ENCODE results near the gene KRTAP10-8. TPM values are rescaled to one million over a fixed set of nuclear protein-coding genes. Genes with fewer than 3 reads are reported as not detected.

Gene KRTAP10-8
- total RNA-seq (2021) = not detected in 2 replicates
- Bru-seq, nascent RNA = not detected
- not detected for BruChase-seq, experiment 1, labeled RNA remaining after a 2-hour chase
- not detected for BruChase-seq, experiment 2, labeled RNA remaining after a 6-hour chase
- long read RNA-seq = 0 reads

GRCh38 chr21:44612029-44612486, at the start of gene KRTAP10-8:
Gene KRTAP10-8, plus strand, starts transcription at chr21:44612079. Its CDS starts 22 bp downstream, at chr21:44612101.
- Histone ChIP-seq H3K4me2 (no peak within 1 kb of the TSS), H3K27ac (no peak within 1 kb of the TSS), H3K9me3 (ENCODE audit: insufficient read depth, low read depth) (no peaks in the 10 kb centered on the region), H3F3A (ENCODE audit: insufficient read depth, low read depth) (no peaks in the 10 kb centered on the region), H3K4me1 (replicated peaks; ENCODE audit: insufficient read depth) (no peaks in the 10 kb centered on the region), H2AFZ (no peak within 1 kb of the TSS), H3K9me2 (ENCODE audit: insufficient read depth) (no peaks in the 10 kb centered on the region), H3K4me3 (no peak within 1 kb of the TSS), H3K79me2 (ENCODE audit: low read depth) (no peaks in the 10 kb centered on the region), H3K27me3 (ENCODE audit: insufficient read depth, low read depth) (peaks cover 45% of the 10 kb centered on the region), H3K36me3 (ENCODE audit: low read depth) (no peaks in the 10 kb centered on the region), H4K20me1 (ENCODE audit: insufficient read depth) (no peaks in the 10 kb centered on the region)
- no peak for DNase-seq
- POLR2A ChIA-PET (ENCODE audit: unreplicated experiment) = no interaction called here
- CTCF ChIA-PET = no interaction called here
- TF ChIP-seq EZH2 (IDR thresholded peaks at IDR 0.05; ENCODE audit: low read depth) (no peak), CTCF (conservative IDR thresholded peaks at IDR 0.05) (no peak)
- intact Hi-C loops (cut with micrococcal nuclease; ENCODE audit: unreplicated experiment) = no loop called here
- no TSS peak for BruUV-seq (replicated peaks)

GRCh38 chr21:44564099-44564498, 47.8 kb upstream of the KRTAP10-8 start:
- no peaks in the 10 kb centered on the region for H4K20me1 ChIP-seq (ENCODE audit: insufficient read depth)
- no peak overlapping the region for H3K4me3 ChIP-seq
- no peaks in the 10 kb centered on the region for H3K9me2 ChIP-seq (ENCODE audit: insufficient read depth)
- H3K4me1 ChIP-seq (replicated peaks; ENCODE audit: insufficient read depth) = no peaks in the 10 kb centered on the region
- H3K4me2 ChIP-seq = no peak overlapping the region
- no peaks in the 10 kb centered on the region for H3K79me2 ChIP-seq (ENCODE audit: low read depth)
- H3F3A ChIP-seq (ENCODE audit: insufficient read depth, low read depth) = no peaks in the 10 kb centered on the region
- TF ChIP-seq CTCF (conservative IDR thresholded peaks at IDR 0.05) (no peak), EZH2 (IDR thresholded peaks at IDR 0.05; ENCODE audit: low read depth) (no peak)
- CTCF ChIA-PET = no interaction called here
- no peaks in the 10 kb centered on the region for H3K36me3 ChIP-seq (ENCODE audit: low read depth)
- H2AFZ ChIP-seq = no peak overlapping the region
- H3K27me3 ChIP-seq (ENCODE audit: insufficient read depth, low read depth) = peaks cover 43% of the 10 kb centered on the region; the same call in 1 of the 2 replicates
- intact Hi-C loops (cut with micrococcal nuclease; ENCODE audit: unreplicated experiment) = no loop called here
- no peak overlapping the region for H3K27ac ChIP-seq
- DNase-seq = no peak
- no peaks in the 10 kb centered on the region for H3K9me3 ChIP-seq (ENCODE audit: insufficient read depth, low read depth)
- POLR2A ChIA-PET (ENCODE audit: unreplicated experiment) = no interaction called here
- BruUV-seq (replicated peaks) = no TSS peak

- Histone ChIP-seq H3K9me3 (ENCODE audit: insufficient read depth, low read depth) (no peaks in the 10 kb centered on the region), H4K20me1 (ENCODE audit: insufficient read depth) (no peaks in the 10 kb centered on the region), H3K79me2 (ENCODE audit: low read depth) (no peaks in the 10 kb centered on the region), H3K4me3 (no peak overlapping the region), H3K9me2 (ENCODE audit: insufficient read depth) (no peaks in the 10 kb centered on the region), H3K27me3 (ENCODE audit: insufficient read depth, low read depth) (peaks cover 43% of the 10 kb centered on the region; the same call in 1 of the 2 replicates), H3F3A (ENCODE audit: insufficient read depth, low read depth) (no peaks in the 10 kb centered on the region), H3K4me1 (replicated peaks; ENCODE audit: insufficient read depth) (no peaks in the 10 kb centered on the region), H3K4me2 (no peak overlapping the region), H3K36me3 (ENCODE audit: low read depth) (no peaks in the 10 kb centered on the region), H2AFZ (no peak overlapping the region), H3K27ac (no peak overlapping the region)
- no TSS peak for BruUV-seq (replicated peaks)
- ChIA-PET POLR2A (ENCODE audit: unreplicated experiment) (no interaction called here), CTCF (no interaction called here)
- DNase-seq = no peak
- intact Hi-C loops (cut with micrococcal nuclease; ENCODE audit: unreplicated experiment) = no loop called here
- TF ChIP-seq EZH2 (IDR thresholded peaks at IDR 0.05; ENCODE audit: low read depth) = no peak
These were observed 46.8 kb upstream of the KRTAP10-8 start for GRCh38 chr21:44564886-44565598.

Data from PC-9 (cell line).